ENCODE results near the gene PLCD4. TPM values are rescaled to one million over a fixed set of nuclear protein-coding genes. Genes with fewer than 3 reads are reported as not detected.

Gene PLCD4
- total and polyA plus RNA-seq, 11 donors: 0.11 to 1.9 (median 0.34) TPM

GRCh38 chr2:218615868-218616315, 8.2 kb downstream of the PLCD4 start:
- Histone ChIP-seq H3K27me3 (no peaks in the 10 kb centered on the region), H3K4me3 (no peak overlapping the region), H3K27ac (peak overlapping the region in 1 of 12 donors; percentile 76), H3K36me3 (no peaks in the 10 kb centered on the region), H3K9me3 (no peaks in the 10 kb centered on the region), H3K4me1 (no peaks in the 10 kb centered on the region)
- no peak for DNase-seq
- TF ChIP-seq CTCF (IDR thresholded peaks at IDR 0.05) (no peak), POLR2A (IDR thresholded peaks at IDR 0.05) (no peak)
- intact Hi-C loops (cut with DNase I): no loop called here
- peak in 2 of 4 donors; percentile 32 to 36 for ATAC-seq
- WGBS, 4 donors: 72 to 82% (median 78%) methylated on average over 6 of the region's 6 CpGs

- no peak for ATAC-seq
- DNase-seq: no peak
- WGBS, 4 donors: 87 to 95% (median 90%) methylated on average over 8 to 9 of the region's 9 CpGs
- TF ChIP-seq CTCF (IDR thresholded peaks at IDR 0.05): no peak
- no peak for TF ChIP-seq POLR2A (IDR thresholded peaks at IDR 0.05)
- intact Hi-C loops (cut with DNase I): no loop called here
- Histone ChIP-seq H3K4me3 (no peak overlapping the region), H3K4me1 (peaks cover 0 to 13% (median 0%) of the 10 kb centered on the region in 12 donors), H3K27me3 (no peaks in the 10 kb centered on the region), H3K27ac (no peak overlapping the region), H3K36me3 (no peaks in the 10 kb centered on the region), H3K9me3 (no peaks in the 10 kb centered on the region)
Measured at GRCh38 chr2:218618102-218618860, 10.6 kb downstream of the PLCD4 start.

DNA sequence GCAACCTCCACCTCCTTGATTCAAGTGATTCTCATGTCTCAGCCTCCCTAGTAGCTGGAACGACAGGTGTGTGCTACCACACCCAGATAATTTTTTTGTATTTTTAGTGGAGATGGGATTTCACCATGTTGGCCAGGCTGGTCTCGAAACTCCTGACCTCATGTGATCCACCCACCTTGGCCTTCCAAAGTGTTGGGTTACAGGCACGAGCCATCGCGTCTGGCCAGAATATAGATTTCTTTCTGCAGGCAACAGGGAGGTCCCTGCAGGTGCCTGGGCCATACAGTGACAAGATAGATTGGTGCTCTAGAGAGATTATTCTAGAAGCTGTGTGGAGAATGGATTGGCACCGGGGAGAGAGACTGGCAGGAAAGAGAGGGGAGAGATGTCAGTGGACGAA, 13.3 kb downstream of the PLCD4 start:
- H3K9me3 ChIP-seq: no peaks in the 10 kb centered on the region
- no peak overlapping the region for H3K4me3 ChIP-seq
- no peak overlapping the region for H3K27ac ChIP-seq
- intact Hi-C loops (cut with DNase I): no loop called here
- ATAC-seq (no peak), DNase-seq (no peak)
- H3K36me3 ChIP-seq: no peaks in the 10 kb centered on the region
- TF ChIP-seq POLR2A (IDR thresholded peaks at IDR 0.05) (no peak), CTCF (IDR thresholded peaks at IDR 0.05) (no peak)
- WGBS, 4 donors: 80 to 82% (median 81%) methylated on average over 7 of the region's 7 CpGs
- peaks cover 0 to 19% (median 0%) of the 10 kb centered on the region in 12 donors for H3K4me1 ChIP-seq
- H3K27me3 ChIP-seq: no peaks in the 10 kb centered on the region

DNA sequence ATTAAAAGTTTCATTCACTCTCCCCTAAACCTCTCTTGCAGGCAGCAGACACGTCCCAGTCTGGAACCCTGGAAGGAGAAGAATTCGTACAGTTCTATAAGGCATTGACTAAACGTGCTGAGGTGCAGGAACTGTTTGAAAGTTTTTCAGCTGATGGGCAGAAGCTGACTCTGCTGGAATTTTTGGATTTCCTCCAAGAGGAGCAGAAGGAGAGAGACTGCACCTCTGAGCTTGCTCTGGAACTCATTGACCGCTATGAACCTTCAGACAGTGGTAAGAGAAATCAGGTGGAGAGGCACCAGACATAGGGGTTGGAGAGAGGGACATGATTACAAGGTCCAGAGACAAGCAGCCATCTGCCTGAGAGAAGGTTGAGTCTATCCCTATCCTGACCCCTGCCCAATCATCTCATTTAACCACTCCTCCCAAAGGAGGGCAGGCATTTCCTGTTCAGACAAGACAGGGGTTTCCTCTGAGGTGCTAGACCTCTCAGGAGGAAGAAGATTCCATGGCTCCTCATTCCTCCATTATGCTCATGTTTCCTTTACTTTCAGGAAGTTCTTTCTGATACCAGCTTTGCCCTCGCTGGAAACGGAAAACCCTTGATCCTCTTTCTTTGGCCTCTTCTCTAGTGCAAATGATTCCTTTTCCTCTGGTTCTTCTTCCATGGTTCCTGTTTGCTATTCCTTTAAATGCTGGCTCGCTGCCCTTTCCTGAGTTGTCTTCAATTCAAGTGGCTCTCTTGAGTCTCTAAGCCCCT, 15.1 kb downstream of the PLCD4 start:
- no peaks in the 10 kb centered on the region for H3K9me3 ChIP-seq
- H3K27me3 ChIP-seq: no peaks in the 10 kb centered on the region
- intact Hi-C loops (cut with DNase I): no loop called here
- H3K27ac ChIP-seq: peak overlapping the region in 1 of 12 donors; percentile 75
- WGBS, 4 donors: 45 to 48% (median 46%) methylated on average over 7 of the region's 7 CpGs
- TF ChIP-seq POLR2A (IDR thresholded peaks at IDR 0.05) (no peak), CTCF (IDR thresholded peaks at IDR 0.05) (no peak)
- no peaks in the 10 kb centered on the region for H3K36me3 ChIP-seq
- DNase-seq (no peak), ATAC-seq (peak in 3 of 4 donors; percentile 11 to 77 (median 53))
- H3K4me1 ChIP-seq: peaks cover 0 to 19% (median 0%) of the 10 kb centered on the region in 12 donors
- H3K4me3 ChIP-seq: no peak overlapping the region
